CD14-positive monocyte (primary cell): ENCODE data around the gene FBXO24. TPM values are rescaled to one million over a fixed set of nuclear protein-coding genes. Genes with fewer than 3 reads are reported as not detected.
A peak's percentile ranks its signal among the peaks of the same experiment; 100 is the strongest.
"Not testable (repeated sequence)": the region's sequence is repeated elsewhere in the genome, so short reads cannot be mapped to it uniquely, and the experiment has no call there.

Source experiments
- DNase-seq, 3 donors: peaks; one replicate each; pipeline ENCODE4 v3.0.0-alpha.2; 2011 to 2022
- H2AFZ ChIP-seq: 2 replicates; pipeline ENCODE4 v1.6.0; 2012; ENCODE audit warnings: mild to moderate bottlenecking, low read depth, low read length, inconsistent platforms; ENCODE audit not compliant: insufficient read depth, poor library complexity, severe bottlenecking
- H3K27ac ChIP-seq, 2 donors: 1 replicate in 1 of 2; 2 replicates in 1 of 2; pipeline ENCODE4 v1.5.1; 2012 to 2013; ENCODE audit warnings: low read length in 2 of 2, control low read depth in 1 of 2, inconsistent platforms in 1 of 2, low read depth in 1 of 2, mild to moderate bottlenecking in 1 of 2
- H3K27me3 ChIP-seq, 2 donors: one replicate each; pipeline versions ENCODE4 v1.6.0 to v1.6.1; 2011 to 2013; ENCODE audit warnings: low read length in 2 of 2; ENCODE audit not compliant: control insufficient read depth in 2 of 2, insufficient read depth in 2 of 2
- H3K36me3 ChIP-seq, 2 donors: replicated peaks in 1 of 2; 1 replicate in 1 of 2; 2 replicates in 1 of 2; pipeline versions ENCODE4 v1.5.1 to v1.6.1; 2012 to 2013; ENCODE audit warnings: low read length in 2 of 2, control low read depth in 1 of 2, inconsistent platforms in 1 of 2, mild to moderate bottlenecking in 1 of 2; ENCODE audit not compliant: insufficient read depth in 2 of 2, control insufficient read depth in 1 of 2
- H3K4me1 ChIP-seq, 2 donors: 1 replicate in 1 of 2; 2 replicates in 1 of 2; pipeline versions ENCODE4 v1.5.1 to v1.6.1; 2012 to 2013; ENCODE audit warnings: low read length in 2 of 2, control low read depth in 1 of 2, inconsistent platforms in 1 of 2, mild to moderate bottlenecking in 1 of 2, moderate library complexity in 1 of 2; ENCODE audit not compliant: insufficient read depth in 2 of 2, control insufficient read depth in 1 of 2
- H3K4me2 ChIP-seq: replicated peaks from 2 replicates; pipeline ENCODE3; 2012; ENCODE audit warnings: low read length, moderate library complexity, mild to moderate bottlenecking; ENCODE audit not compliant: poor library complexity, severe bottlenecking; ENCODE audit errors: extremely low read depth
- H3K4me3 ChIP-seq, 3 experiments: fragments of 200-600 bp in 1 of 3; sonication (generic) in 1 of 3; replicated peaks in 1 of 3; 1 replicate in 2 of 3; 2 replicates in 1 of 3; pipeline ENCODE4 v1.5.1; 2011 to 2013; ENCODE audit warnings: low read length in 3 of 3, mild to moderate bottlenecking in 3 of 3, control low read depth in 2 of 3, low read depth in 2 of 3, inconsistent platforms in 1 of 3, moderate library complexity in 1 of 3
- H3K79me2 ChIP-seq: 2 replicates; pipeline ENCODE4 v1.6.0; 2012; ENCODE audit warnings: mild to moderate bottlenecking, control low read depth, inconsistent platforms, low read length, moderate library complexity; ENCODE audit not compliant: insufficient read depth
- H3K9ac ChIP-seq: 2 replicates; pipeline ENCODE4 v1.6.0; 2017; ENCODE audit warnings: low read length, mild to moderate bottlenecking; ENCODE audit not compliant: insufficient read depth, poor library complexity, severe bottlenecking
- H3K9me3 ChIP-seq, 2 donors: replicated peaks in 1 of 2; 1 replicate in 1 of 2; 2 replicates in 1 of 2; pipeline versions ENCODE4 v1.5.1 to v1.6.1; 2012 to 2013; ENCODE audit warnings: low read length in 2 of 2, control low read depth in 1 of 2; ENCODE audit not compliant: control insufficient read depth in 1 of 2, insufficient read depth in 1 of 2
- H4K20me1 ChIP-seq: 2 replicates; pipeline ENCODE4 v1.6.0; 2012; ENCODE audit warnings: mild to moderate bottlenecking, low read length, control low read depth, moderate library complexity; ENCODE audit not compliant: insufficient read depth
- H3K27ac Mint-ChIP-seq, 7 donors: one replicate each; pipeline ENCODE4 v1.8.0; 2020; ENCODE audit warnings: mild to moderate bottlenecking in 7 of 7, mixed read lengths in 7 of 7, moderate library complexity in 6 of 7, inconsistent platforms in 2 of 7
- H3K27me3 Mint-ChIP-seq, 3 donors: one replicate each; pipeline ENCODE4 v1.8.0; 2021 to 2022; ENCODE audit warnings: low read depth in 3 of 3, mild to moderate bottlenecking in 3 of 3, mixed read lengths in 3 of 3, moderate library complexity in 3 of 3, inconsistent platforms in 1 of 3
- H3K36me3 Mint-ChIP-seq, 2 donors: one replicate each; pipeline ENCODE4 v1.8.0; 2020; ENCODE audit warnings: mixed read lengths in 2 of 2, inconsistent platforms in 1 of 2, mild to moderate bottlenecking in 1 of 2
- H3K4me1 Mint-ChIP-seq: one replicate; pipeline ENCODE4 v1.8.0; 2020; ENCODE audit warnings: mild to moderate bottlenecking, mixed read lengths
- H3K4me3 Mint-ChIP-seq, 2 donors: one replicate each; pipeline ENCODE4 v1.8.0; 2020; ENCODE audit warnings: mild to moderate bottlenecking in 2 of 2, mixed read lengths in 2 of 2, moderate library complexity in 1 of 2
- H3K9me3 Mint-ChIP-seq, 7 donors: one replicate each; pipeline ENCODE4 v1.8.0; 2020 to 2022; ENCODE audit warnings: mixed read lengths in 7 of 7, mild to moderate bottlenecking in 6 of 7, moderate library complexity in 6 of 7, inconsistent platforms in 2 of 7
- CTCF ChIP-seq: fragments of 200-600 bp; IDR thresholded peaks from one replicate; pipeline ENCODE4 v1.8.0; 2022; ENCODE audit warnings: antibody characterized with exemption, mild to moderate bottlenecking
- WGBS: methylation state at CpG from one replicate; pipeline ENCODE4 v1.1.5; 2013; ENCODE audit warnings: missing lambda C conversion rate; ENCODE audit not compliant: insufficient coverage; 5-methylcytosine and 5-hydroxymethylcytosine counted together
- intact Hi-C, 2 donors: fragments of 100-400 bp; cut with micrococcal nuclease; formaldehyde crosslinking; loops; one replicate each; pipeline versions ENCODE4 v1.15.0 to v1.15.1; 2023
- polyA plus RNA-seq, 3 donors: library from polyadenylated mRNA; depleted of rRNA in 1 of 3; unstranded in 2 of 3; stranded (reverse) in 1 of 3; fragments of 300-500 nt in 2 of 3; fragments of >200 nt in 1 of 3; fragmentation: Illumina TruSeq in 2 of 3; gene quantifications; 1 replicate in 2 of 3; 2 replicates in 1 of 3; pipeline ENCODE4 v1.2.3, GENCODE V29; 2012 to 2021

The FBXO24 gene
- polyA plus RNA-seq, 3 donors, result 0.42 to 1.2 (median 0.69) TPM

- H3K27ac Mint-ChIP-seq, result peak overlapping the region in 3 of 7 donors; percentile 59 to 74 (median 63)
- H3K4me3 Mint-ChIP-seq, result no peak overlapping the region
- H3K9ac ChIP-seq, result no peak overlapping the region
- H3K79me2 ChIP-seq, result no peaks in the 10 kb centered on the region
- no peak overlapping the region for H3K4me3 ChIP-seq
- H3K27ac ChIP-seq, result no peak overlapping the region
- no peak overlapping the region for H2AFZ ChIP-seq
- no CpG with 5 or more reads among the region's 2 CpGs for WGBS
- H3K9me3 Mint-ChIP-seq, result peaks cover 0 to 2% (median 0%) of the 10 kb centered on the region in 7 donors
- H3K27me3 ChIP-seq, result no peaks in the 10 kb centered on the region
- H3K36me3 Mint-ChIP-seq, result peaks cover 3 to 8% of the 10 kb centered on the region in 2 donors
- no peaks in the 10 kb centered on the region for H4K20me1 ChIP-seq
- H3K27me3 Mint-ChIP-seq, result peaks cover 0 to 2% (median 0%) of the 10 kb centered on the region in 3 donors
- no peak for TF ChIP-seq CTCF
- intact Hi-C loops, result loop anchor here in 1 of 2 donors (5.0 kb wide), 1 partner anchor 36 kb away; no protein-coding TSS in a partner anchor
- peak in 2 of 3 donors; percentile 25 for DNase-seq
- H3K4me1 Mint-ChIP-seq, result peaks cover 20% of the 10 kb centered on the region
- H3K36me3 ChIP-seq, result no peaks in the 10 kb centered on the region
- peaks cover 10 to 24% of the 10 kb centered on the region in 2 donors for H3K4me1 ChIP-seq
- H3K4me2 ChIP-seq, result no peak overlapping the region
- H3K9me3 ChIP-seq, result no peaks in the 10 kb centered on the region
These were observed 38.3 kb upstream of the FBXO24 start for GRCh38 chr7:100547872-100548271.

- H3K36me3 ChIP-seq, H3K9ac ChIP-seq, H3K9me3 Mint-ChIP-seq, H3K36me3 Mint-ChIP-seq, H3K27me3 ChIP-seq, H3K4me3 ChIP-seq, H4K20me1 ChIP-seq, H3K79me2 ChIP-seq, H3K4me3 Mint-ChIP-seq, H3K27me3 Mint-ChIP-seq, H2AFZ ChIP-seq, H3K4me2 ChIP-seq, DNase-seq, H3K27ac ChIP-seq, H3K9me3 ChIP-seq: not testable (repeated sequence)
- intact Hi-C loops, result loop anchor here in 1 of 2 donors (5.0 kb wide), 1 partner anchor 36 kb away; no protein-coding TSS in a partner anchor
- H3K4me1 ChIP-seq, result peaks cover 10 to 24% of the 10 kb centered on the region in 2 donors
- H3K4me1 Mint-ChIP-seq, result peaks cover 20% of the 10 kb centered on the region
- WGBS, result 100% methylated on average over 1 of the region's 5 CpGs
- peak overlapping the region in 1 of 7 donors; percentile 58 for H3K27ac Mint-ChIP-seq
These were observed 37.7 kb upstream of the FBXO24 start for GRCh38 chr7:100548446-100548845.
